Breast epithelium (tissue), 3 donors: ENCODE data around the gene ATP13A2.

Experiments used
- CTCF ChIP-seq, 3 donors: fragments of 450-650 bp; IDR thresholded peaks; one replicate each; pipeline ENCODE4 v1.5.1; 2016 to 2017; ENCODE audit warnings: antibody characterized with exemption in 3 of 3, mild to moderate bottlenecking in 3 of 3, moderate library complexity in 3 of 3
- POLR2A ChIP-seq: fragments of 450-650 bp; IDR thresholded peaks from one replicate; pipeline ENCODE4 v1.6.1; 2016; ENCODE audit warnings: antibody characterized with exemption, mild to moderate bottlenecking, moderate library complexity
- POLR2AphosphoS5 ChIP-seq, 3 donors: sonication (generic); formaldehyde crosslinking; IDR thresholded peaks; one replicate each; pipeline ENCODE4 v1.6.1; 2017; ENCODE audit warnings: antibody characterized with exemption in 3 of 3

DNA sequence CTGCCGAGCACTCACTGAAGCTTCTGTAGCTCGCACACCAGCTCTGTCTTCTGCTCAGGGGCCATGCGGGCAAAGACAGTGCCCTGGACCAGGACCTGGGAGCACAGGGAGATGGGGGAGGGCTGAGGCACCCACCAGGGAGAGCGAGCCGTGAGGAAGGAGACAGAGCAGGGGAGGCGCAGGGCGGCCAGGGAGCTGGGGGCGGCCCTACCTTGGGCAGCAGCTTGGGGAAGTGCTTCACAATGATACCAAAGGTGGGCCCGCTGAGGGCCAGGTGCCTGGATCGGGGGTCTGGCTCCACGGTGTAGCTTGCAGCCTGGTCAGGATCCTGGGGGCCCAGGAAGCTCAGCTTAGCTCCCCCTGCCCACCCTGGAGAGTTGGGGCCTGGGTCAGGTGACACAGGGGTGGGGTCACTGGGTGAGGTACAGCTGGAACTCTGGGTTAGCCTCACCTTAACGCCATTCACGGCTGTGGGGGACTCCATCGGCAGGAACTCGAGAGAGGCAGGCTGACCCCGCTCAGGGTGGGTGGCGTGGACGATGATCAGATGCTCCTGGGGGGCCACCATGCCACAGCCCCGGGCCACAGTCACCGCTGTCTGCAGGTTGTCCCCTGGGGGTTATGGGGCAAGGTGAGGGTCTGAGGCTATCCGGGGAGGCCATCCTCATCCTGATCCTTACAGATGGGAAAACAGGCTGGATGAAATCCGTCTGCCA lies 21.9 kb downstream of the ATP13A2 start:
- TF ChIP-seq CTCF (IDR thresholded peaks at IDR 0.05) = no peak
- TF ChIP-seq POLR2A = no peak
- TF ChIP-seq POLR2AphosphoS5 (IDR thresholded peaks at IDR 0.05) = no peak
